ENCODE measurements around the gene RAD51B.
A peak's percentile ranks its signal among the peaks of the same experiment; 100 is the strongest.
"Not testable (repeated sequence)": the region's sequence is repeated elsewhere in the genome, so short reads cannot be mapped to it uniquely, and the experiment has no call there.

Gene RAD51B

DNA sequence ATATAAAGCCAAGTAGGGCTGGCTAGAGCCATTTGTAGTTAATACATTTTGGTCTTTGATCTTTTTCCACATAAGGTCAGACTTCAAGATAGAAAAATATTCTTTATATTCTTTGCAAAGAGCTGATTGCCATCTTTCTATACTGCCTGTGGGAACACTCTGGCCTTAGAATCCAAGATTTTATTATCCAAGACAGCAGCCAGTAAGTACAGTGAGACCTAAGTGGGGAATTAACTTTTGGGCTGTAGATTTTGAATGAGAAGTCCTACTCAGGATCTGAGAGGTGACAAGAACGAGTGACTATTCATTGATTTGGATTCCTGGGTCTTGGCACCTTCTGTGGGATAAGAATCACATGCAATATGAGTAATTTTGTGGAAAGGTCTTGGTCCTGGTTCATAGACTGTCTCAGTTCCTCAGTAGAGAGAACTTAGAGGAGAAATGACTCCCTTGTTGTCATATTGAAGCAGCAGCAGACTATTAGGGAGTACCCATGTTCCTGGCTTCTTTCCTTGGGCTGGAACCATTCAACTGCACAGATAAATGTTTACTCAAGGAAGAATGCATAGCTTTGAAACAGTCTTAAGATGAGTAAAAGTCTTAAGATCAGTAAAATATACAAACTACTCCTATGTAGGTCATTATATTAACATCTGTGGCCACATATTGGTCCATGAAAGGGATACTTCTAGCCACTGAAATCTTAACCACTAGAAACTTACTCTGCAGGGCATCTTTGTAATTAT, 353.8 kb downstream of the RAD51B start:
- H3K4me3 Mint-ChIP-seq = no peak overlapping the region
- no peaks in the 10 kb centered on the region for H3K27me3 Mint-ChIP-seq
- H3K36me3 Mint-ChIP-seq (ENCODE audit: low read depth) = peaks cover 5% of the 10 kb centered on the region
- H3K4me1 Mint-ChIP-seq (ENCODE audit: low read depth) = no peaks in the 10 kb centered on the region
- no peak overlapping the region for H3K27ac Mint-ChIP-seq
- no peaks in the 10 kb centered on the region for H3K9me3 Mint-ChIP-seq

DNA sequence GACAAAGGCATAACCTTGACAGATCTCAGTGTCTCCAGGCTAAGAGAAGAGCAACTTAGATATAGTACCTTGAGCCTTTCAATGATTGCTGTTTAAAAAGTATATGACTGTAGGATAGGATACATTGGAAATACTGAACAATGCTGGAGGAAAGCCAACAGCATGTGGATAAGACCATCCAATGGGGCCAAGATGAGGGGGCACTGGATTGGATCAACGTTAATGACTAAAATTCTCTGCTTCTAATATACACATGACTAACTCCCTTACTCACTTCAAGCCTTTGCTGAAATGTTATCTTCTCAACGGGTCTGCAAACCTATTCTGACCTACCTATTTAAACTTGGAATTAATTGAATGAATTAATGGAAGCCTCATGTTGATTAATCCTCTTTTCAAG, 354.9 kb downstream of the RAD51B start:
- Mint-ChIP-seq H3K27me3 (no peaks in the 10 kb centered on the region), H3K4me1 (ENCODE audit: low read depth) (no peaks in the 10 kb centered on the region), H3K27ac (no peak overlapping the region), H3K9me3 (no peaks in the 10 kb centered on the region), H3K36me3 (ENCODE audit: low read depth) (peaks cover 5% of the 10 kb centered on the region), H3K4me3 (no peak overlapping the region)

- Mint-ChIP-seq H3K27ac (no peak overlapping the region), H3K9me3 (no peaks in the 10 kb centered on the region), H3K4me1 (ENCODE audit: low read depth) (peaks cover 13% of the 10 kb centered on the region), H3K27me3 (no peaks in the 10 kb centered on the region), H3K4me3 (no peak overlapping the region), H3K36me3 (ENCODE audit: low read depth) (peaks cover 5% of the 10 kb centered on the region)
Measured at GRCh38 chr14:68176687-68177086, 357.1 kb downstream of the RAD51B start.

GRCh38 chr14:68177728-68178127, 358.1 kb downstream of the RAD51B start:
- Mint-ChIP-seq H3K36me3 (ENCODE audit: low read depth) (peaks cover 6% of the 10 kb centered on the region), H3K4me1 (ENCODE audit: low read depth) (peaks cover 23% of the 10 kb centered on the region), H3K4me3 (no peak overlapping the region), H3K9me3 (no peaks in the 10 kb centered on the region), H3K27ac (no peak overlapping the region), H3K27me3 (no peaks in the 10 kb centered on the region)

- no peak overlapping the region for H3K27ac Mint-ChIP-seq
Measured at GRCh38 chr14:68178282-68178681, 358.7 kb downstream of the RAD51B start.

DNA sequence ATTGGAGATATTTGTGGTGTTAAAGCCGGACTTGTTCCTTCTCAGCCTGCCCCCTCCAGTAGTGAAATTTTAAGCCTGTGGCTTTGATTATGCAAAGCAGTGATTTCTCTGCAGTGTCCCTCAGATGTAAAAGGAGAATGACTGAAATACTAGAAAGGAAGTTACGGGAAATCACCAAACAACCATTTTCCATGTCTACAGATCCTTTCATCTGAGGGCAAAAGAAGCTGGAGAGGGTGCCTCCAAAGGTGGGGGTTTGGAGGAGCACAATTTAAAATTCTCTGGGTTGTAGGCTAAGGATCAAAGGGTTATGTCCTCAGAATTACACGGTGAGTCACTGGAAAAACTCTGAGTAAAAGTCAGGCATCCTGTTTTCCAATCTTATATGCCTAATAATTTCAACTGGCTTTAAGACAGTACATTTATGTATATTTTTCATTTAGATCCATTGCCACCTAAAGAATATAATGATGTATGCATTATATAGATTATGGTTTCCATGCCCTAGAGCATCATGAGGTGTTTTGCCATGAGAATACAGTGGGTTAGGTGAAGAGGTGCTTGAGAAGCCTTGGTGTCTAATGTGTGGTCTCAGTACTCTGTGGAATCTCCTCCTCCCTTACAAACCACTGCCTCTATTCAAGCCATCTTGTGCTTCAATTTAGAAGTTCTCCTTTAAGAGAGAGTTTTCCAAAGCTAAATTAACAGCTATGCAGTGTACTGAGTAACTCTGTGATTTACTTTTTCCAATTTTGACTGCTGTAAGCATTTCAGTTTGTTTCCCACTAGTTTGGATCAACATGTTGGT, 362.1 kb downstream of the RAD51B start:
- Mint-ChIP-seq H3K9me3 (no peaks in the 10 kb centered on the region), H3K27me3 (no peaks in the 10 kb centered on the region), H3K4me1 (ENCODE audit: low read depth) (peaks cover 31% of the 10 kb centered on the region), H3K27ac (peak overlapping the region; percentile 55), H3K4me3 (no peak overlapping the region), H3K36me3 (ENCODE audit: low read depth) (peaks cover 9% of the 10 kb centered on the region)

More at GRCh38 chr14:68178282-68178681, 358.7 kb downstream of the RAD51B start:
- H3K9me3 Mint-ChIP-seq = no peaks in the 10 kb centered on the region
- H3K36me3 Mint-ChIP-seq (ENCODE audit: low read depth) = peaks cover 8% of the 10 kb centered on the region
- H3K27me3 Mint-ChIP-seq = no peaks in the 10 kb centered on the region
- H3K4me1 Mint-ChIP-seq (ENCODE audit: low read depth) = peaks cover 29% of the 10 kb centered on the region
- H3K4me3 Mint-ChIP-seq = no peak overlapping the region

DNA sequence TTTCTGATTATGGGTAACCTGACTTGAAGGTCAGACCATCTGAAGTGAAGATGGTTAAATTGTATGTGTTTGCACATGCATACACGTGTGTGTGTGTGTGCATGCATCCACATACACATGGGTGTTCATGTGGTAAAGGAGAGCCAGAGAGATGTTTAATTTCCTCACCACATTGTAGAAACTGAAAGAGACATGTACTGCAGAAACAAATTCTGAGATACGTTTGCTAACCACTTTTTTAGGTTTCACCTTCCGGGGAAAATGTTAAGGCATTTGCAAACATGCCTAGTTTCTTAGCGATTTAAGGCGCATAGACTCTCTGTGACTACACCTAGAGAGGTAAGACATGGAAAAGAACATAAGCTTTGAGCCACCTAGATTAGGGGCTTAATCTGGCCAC, 362.9 kb downstream of the RAD51B start:
- H3K27ac Mint-ChIP-seq = peak overlapping the region; percentile 78
- H3K27me3 Mint-ChIP-seq = no peaks in the 10 kb centered on the region
- H3K9me3 Mint-ChIP-seq = no peaks in the 10 kb centered on the region
- H3K36me3 Mint-ChIP-seq (ENCODE audit: low read depth) = peaks cover 9% of the 10 kb centered on the region
- peaks cover 31% of the 10 kb centered on the region for H3K4me1 Mint-ChIP-seq (ENCODE audit: low read depth)
- peak overlapping the region; percentile 47 for H3K4me3 Mint-ChIP-seq

GRCh38 chr14:68186500-68187276, 367.1 kb downstream of the RAD51B start:
- H3K9me3 Mint-ChIP-seq; H3K36me3 Mint-ChIP-seq (ENCODE audit: low read depth); H3K27ac Mint-ChIP-seq; H3K27me3 Mint-ChIP-seq; H3K4me3 Mint-ChIP-seq: not testable (repeated sequence)
- peaks cover 22% of the 10 kb centered on the region for H3K4me1 Mint-ChIP-seq (ENCODE audit: low read depth)

GRCh38 chr14:68188174-68188573, 368.6 kb downstream of the RAD51B start:
- no peaks in the 10 kb centered on the region for H3K9me3 Mint-ChIP-seq
- H3K36me3 Mint-ChIP-seq (ENCODE audit: low read depth) = peaks cover 5% of the 10 kb centered on the region
- H3K27ac Mint-ChIP-seq = no peak overlapping the region
- no peaks in the 10 kb centered on the region for H3K27me3 Mint-ChIP-seq
- peaks cover 7% of the 10 kb centered on the region for H3K4me1 Mint-ChIP-seq (ENCODE audit: low read depth)
- no peak overlapping the region for H3K4me3 Mint-ChIP-seq

GRCh38 chr14:68190032-68190431, 370.5 kb downstream of the RAD51B start:
- Mint-ChIP-seq H3K9me3 (no peaks in the 10 kb centered on the region), H3K4me1 (ENCODE audit: low read depth) (peaks cover 4% of the 10 kb centered on the region), H3K4me3 (no peak overlapping the region), H3K27ac (no peak overlapping the region), H3K36me3 (ENCODE audit: low read depth) (peaks cover 5% of the 10 kb centered on the region), H3K27me3 (no peaks in the 10 kb centered on the region)

DNA sequence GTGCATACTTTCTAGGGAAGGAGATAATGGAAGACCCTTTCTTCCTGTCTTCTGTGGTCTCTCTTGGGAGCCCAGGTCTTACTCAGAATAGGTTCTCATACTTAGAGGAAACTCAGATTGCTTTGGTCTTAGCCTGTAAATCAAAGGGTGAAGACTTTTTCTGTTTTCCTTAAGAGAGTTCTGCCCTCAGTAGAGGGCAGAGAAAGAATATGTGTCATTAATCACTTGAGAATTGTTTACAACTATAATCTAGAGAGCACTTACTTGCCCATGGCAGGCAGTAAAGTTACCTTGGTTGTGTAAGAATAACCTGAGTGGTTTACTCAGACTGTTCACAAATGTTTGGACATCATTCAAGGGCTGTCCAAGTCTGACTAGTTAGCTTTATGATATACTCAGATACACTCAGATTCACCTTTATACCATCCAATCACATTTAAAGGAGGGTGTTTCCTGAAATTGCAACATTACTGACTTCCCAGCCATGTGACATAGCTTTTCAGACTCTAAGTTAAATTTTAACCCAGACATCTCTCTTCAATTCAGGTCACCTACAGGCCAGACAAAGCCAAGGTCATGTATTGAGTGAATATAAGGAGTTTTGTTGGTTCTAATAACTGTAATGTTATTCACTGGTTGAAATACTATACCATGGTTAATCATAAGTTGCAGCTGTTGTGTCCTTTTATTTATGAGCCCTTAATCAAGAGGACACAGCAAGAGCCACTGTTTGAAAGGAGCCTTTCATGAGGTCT, 372.2 kb downstream of the RAD51B start:
- Mint-ChIP-seq H3K4me3 (no peak overlapping the region), H3K9me3 (no peaks in the 10 kb centered on the region), H3K4me1 (ENCODE audit: low read depth) (peaks cover 4% of the 10 kb centered on the region), H3K27ac (no peak overlapping the region), H3K27me3 (no peaks in the 10 kb centered on the region), H3K36me3 (ENCODE audit: low read depth) (no peaks in the 10 kb centered on the region)

DNA sequence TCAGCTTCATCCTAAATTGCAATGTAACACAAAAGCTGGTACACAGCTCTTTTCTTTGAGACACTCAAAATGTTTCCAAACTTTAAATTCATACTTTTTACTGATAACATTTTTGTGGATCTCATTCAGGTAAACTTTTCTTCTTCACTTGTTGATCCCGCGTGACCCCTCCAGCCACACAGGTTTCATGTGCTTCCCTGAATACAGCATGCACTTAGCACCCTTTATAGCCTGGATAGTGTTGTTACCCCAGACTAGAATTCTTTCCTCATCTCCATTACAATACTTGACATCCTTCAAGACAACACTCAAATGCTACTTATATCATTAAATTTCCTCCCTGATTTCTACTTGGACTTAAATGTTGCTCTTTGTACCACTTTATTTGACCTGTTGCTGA, 373.4 kb downstream of the RAD51B start:
- H3K4me3 Mint-ChIP-seq = no peak overlapping the region
- H3K9me3 Mint-ChIP-seq = no peaks in the 10 kb centered on the region
- H3K27ac Mint-ChIP-seq = no peak overlapping the region
- H3K27me3 Mint-ChIP-seq = no peaks in the 10 kb centered on the region
- no peaks in the 10 kb centered on the region for H3K36me3 Mint-ChIP-seq (ENCODE audit: low read depth)
- H3K4me1 Mint-ChIP-seq (ENCODE audit: low read depth) = peaks cover 6% of the 10 kb centered on the region

DNA sequence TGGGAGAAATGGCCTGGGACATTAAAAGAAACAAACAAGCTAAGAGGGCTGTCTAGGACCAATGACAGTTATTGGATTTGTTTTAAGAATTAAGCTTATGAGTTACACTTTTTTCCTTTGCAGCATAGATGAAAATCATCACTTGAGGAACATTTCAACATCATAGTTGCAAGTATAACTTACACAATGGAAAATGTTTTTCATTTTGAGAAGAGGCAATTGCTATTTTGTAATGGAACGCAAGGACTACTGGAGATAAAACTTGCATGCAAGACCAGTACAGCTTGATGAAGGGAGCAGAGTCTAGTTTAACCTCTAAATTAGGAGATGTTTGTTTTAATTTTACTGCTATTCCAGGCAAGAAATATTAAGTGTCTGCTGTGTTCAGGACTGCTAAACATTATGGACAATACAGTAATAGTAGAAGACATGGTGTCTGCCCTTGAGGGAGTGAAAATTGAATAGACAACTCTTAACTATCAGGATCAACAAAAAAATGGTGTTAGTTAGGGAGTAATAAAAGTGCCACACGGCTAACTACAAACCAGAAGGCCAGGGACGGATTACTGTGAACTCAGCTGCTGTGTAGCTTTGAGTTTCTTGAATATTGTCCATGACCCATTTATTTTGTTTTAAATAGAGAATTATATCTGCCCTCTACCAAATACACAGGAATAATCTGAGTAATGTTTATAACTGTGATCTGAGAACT, 374.5 kb downstream of the RAD51B start:
- peaks cover 6% of the 10 kb centered on the region for H3K4me1 Mint-ChIP-seq (ENCODE audit: low read depth)
- no peaks in the 10 kb centered on the region for H3K27me3 Mint-ChIP-seq
- H3K9me3 Mint-ChIP-seq = no peaks in the 10 kb centered on the region
- H3K36me3 Mint-ChIP-seq (ENCODE audit: low read depth) = no peaks in the 10 kb centered on the region
- H3K27ac Mint-ChIP-seq = no peak overlapping the region
- H3K4me3 Mint-ChIP-seq = no peak overlapping the region

DNA sequence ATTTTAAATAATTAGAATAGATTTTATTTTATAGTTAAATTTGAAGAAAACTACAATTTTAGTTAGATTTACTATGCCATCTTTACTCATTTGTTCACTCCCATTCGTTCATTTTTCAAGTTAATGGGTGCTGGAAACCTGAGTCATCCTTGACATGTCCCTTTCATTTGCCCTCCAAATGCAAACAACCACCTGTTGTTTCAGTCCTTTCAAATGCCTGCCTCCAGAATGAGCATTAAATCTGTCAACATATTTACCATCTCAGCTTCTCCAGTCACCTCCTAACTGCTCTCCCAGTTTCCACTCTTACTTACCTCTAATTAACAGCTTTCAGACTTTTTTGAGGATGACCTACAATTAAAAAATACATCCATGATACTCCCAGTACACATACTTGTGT, 375.5 kb downstream of the RAD51B start:
- Mint-ChIP-seq H3K36me3 (ENCODE audit: low read depth) (no peaks in the 10 kb centered on the region), H3K9me3 (no peaks in the 10 kb centered on the region), H3K4me1 (ENCODE audit: low read depth) (peaks cover 14% of the 10 kb centered on the region), H3K4me3 (no peak overlapping the region), H3K27me3 (no peaks in the 10 kb centered on the region), H3K27ac (no peak overlapping the region)

Data from stimulated activated naive CD8-positive, alpha-beta T cell treated with anti-CD3 and anti-CD28 coated beads, Interleukin-15, Interleukin-2, amounts not matched to agents 100 ng/mL and 50 ng/mL, for 24 hours (primary cell).